Measurements from ENCODE around the gene ABHD12.

ABHD12 gene

DNA sequence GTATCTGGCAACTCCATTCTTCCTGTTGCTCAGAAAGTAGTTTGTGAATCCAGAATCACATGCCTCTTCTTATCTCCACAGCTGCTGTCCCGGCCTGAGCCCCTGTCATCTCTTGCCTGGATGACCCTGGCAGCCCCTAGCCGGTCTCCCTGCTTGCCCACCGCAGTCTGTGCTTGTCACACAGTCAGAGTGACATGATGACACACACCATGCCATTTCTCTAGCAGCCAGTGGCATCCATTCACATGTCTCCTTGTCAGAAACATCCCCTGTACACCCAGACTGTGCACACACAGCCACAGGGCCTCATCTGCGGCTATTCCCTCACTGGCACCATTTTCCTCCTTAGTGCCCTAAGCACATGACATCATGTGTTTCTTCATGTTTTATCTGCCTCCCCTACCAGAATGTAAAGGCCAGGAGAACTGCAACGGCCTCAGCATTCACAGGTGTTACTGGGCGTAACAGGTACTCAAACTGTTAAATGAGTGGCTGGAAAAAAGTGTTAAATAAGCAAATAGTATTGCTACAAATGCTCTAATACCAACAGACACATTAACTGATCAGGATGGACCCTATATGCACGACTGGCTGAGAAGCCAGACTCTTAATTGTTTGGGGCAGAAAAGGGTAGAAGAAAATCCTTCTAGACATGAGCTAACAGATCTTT is 9.6 kb downstream of the ABHD12 start:
- no peak for FAIRE-seq

DNA sequence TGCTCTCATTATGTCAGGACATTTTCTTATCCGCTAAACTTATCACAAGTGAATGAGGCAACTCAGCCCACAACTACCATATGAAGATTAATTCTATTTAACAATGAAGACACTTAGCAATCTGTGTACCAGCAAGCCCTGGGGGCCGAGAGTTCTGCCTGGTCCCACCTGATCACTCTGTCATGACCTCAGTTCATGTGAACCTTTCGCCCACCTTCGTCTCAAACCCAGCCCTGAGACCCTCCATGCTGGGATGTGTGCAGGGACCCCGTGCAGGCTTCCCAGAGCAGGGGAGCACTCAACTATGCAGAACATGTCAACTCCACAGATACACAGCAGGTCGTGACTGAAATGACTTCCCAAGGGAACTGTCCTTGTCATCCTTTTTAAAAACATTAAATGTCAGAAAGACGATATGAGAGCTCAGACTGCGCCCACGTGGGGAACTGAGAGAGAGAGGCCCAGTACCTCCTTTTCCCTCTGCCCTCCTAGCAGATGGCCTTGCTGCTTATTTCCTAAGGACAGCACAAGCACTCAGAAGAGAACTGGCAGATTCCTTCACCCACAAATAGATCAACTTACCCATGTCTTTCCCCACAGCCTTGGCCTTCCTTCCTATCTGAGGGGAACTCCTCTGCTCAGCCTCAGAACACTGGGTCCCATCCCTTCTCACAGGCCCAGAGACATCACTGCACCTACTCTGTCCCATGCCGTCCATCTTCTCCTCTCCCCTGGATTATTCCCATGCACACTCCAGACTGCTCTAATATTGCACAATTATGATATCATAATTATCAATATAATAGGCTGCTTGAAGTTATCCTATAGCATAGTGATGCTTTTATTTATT is 11.5 kb downstream of the ABHD12 start:
- FAIRE-seq = no peak

DNA sequence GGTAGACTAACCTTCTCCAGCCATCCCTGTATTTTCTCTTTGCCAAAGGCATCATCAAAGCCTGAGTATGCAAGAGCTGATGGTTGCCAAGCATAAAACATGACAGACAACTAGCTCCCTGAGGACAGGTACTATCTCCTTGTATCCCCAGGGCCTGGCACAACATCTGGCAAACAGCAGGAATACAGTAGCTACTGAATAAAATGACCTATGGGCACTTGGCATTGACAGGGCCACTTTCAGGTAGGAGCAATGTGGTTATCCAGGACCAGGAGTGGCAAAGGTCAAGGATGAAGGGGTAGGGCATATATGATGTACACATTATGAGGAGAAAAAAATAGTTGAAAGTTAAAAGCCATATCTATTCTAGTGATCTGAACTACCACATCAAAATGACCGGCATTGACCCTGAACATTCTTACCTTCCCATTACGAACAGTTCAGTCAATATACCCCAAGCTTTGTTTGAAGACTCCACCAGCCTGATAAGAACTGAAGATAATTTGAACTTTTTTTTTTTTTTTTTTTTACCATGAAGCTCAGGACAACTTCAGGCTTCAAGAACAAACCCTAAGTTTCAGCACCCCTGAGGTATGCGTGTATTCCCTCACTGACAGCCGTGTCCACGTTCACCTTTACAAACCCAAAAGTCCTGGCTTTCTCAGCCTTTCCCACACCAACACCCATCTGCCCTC is 12.3 kb downstream of the ABHD12 start:
- FAIRE-seq = no peak

DNA sequence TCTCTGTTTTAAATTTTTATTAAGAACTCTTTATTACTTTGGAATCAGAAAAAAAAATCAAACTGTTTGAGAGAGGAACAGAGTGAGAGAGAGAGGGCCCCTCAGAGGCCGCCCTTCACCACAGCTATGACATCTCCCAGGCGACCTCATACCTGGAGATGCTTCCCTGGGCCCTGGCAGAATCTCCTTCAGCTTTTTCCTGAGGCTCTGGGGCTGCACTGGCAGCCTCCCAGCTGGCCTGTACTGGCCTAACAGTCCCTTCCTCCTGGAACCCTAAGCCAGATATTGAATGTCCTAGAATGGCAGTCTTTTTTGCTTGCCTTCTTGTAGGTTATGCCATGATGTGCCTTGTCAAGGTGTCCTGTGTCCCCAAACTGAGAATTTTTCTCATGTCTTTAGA is 13.7 kb downstream of the ABHD12 start:
- FAIRE-seq = no peak

DNA sequence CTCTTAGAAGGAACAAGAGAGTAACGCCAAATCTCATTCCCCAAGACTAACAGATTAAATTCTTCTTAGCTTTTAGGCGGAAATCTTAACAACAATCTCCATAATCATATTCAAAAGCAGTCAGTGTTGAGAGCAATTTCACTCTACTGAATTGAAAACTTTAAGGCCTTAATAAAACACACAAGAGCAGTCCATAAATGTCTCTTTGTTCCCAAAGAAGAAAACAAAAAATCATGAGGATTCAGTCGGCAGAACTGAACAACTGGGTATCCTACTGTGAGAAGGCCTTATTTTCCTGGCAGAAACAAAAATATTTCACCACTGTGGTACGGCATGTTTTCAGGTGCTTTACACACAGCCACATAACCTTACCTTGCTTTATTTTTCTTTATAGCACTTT is 14.4 kb downstream of the ABHD12 start:
- no peak for FAIRE-seq

DNA sequence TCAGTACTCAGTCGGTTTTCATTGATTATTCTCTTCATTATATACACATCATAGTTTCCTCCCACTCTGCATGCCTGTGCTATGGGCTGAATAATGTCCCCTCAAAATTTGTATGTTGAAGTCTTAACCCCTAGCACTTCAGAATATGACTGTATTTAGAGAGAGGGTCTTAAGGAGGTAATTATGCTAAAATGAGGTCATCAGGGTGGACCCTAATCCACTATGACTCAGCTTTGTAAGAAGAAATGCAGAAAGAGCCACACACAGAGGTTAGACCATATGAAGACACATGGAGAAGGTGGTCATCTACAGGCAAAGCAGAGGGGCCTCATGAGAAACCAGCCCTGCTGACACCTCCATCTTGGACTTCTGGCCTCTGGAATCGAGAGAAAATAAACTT is 15.8 kb downstream of the ABHD12 start:
- no peak for FAIRE-seq

DNA sequence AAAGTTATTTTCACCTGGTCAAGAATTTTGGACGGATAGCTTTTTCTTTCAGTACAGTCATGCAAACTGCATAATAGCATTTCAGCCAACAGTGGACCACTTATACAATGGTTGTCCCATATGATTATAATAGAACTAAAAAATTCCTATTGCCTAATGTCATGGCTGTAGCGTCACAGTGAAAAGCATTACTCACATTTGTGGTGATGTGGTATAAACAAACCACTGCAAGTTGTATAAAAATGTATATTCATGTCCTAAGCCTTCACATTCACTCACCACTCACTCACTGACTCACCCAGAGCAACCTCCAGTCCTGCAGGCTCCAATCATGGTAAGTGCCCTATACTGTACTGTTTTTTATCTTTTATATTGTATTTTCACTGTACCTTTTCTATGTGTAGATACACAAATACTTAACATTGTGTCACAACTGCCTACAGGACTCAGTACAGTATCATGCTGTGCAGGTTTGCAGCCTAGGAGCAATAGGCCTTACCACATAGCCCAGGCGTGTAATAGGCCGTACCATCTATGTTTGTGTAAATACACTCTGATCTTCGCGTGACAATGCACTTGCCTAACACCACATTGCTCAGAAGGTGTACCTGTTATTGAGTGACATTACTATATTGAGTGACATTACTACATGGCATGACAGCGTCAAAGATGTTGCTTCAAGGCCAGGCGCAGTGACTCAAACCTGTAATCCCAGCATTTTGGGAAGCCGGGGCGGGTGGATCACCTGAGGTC is 17.9 kb downstream of the ABHD12 start:
- FAIRE-seq = no peak

DNA sequence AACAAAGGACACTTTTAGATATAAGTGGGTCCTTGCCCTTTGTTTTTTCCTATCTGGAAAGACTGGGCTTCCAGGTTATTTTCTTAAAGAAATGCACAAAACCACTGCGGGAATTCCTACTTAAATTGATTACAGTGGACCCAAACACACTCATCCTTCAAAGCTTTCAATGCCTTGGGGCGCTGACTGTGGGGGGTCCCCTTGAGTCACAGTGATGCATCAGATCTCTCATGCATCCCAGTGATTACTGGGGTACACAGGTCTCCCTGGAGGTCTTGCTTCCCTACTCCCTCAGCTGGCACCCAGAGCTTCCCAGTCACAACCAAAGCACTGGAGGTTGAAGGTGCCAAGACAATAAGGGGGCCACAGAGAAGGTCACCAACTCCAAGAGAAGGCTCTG is 20.7 kb downstream of the ABHD12 start:
- FAIRE-seq = no peak

DNA sequence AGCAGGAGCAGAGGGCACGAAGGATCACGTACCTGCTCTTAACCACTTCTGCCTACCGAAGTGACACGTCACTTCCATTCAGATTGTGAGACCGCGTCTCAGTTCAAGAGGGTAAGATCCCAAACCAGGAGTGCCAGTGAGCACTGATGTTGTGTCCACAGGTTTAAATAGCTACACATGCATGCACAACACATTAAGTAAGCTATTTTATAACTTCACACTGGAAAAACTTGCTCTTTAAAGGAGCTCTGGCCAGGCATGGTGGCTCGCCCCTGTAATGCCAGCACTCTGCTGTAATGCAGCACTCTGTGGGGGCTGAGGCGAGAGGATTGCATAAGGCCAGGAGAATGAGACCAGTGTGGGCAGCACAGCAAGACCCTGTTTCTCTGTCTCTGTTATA is 21.1 kb downstream of the ABHD12 start:
- no peak for FAIRE-seq

DNA sequence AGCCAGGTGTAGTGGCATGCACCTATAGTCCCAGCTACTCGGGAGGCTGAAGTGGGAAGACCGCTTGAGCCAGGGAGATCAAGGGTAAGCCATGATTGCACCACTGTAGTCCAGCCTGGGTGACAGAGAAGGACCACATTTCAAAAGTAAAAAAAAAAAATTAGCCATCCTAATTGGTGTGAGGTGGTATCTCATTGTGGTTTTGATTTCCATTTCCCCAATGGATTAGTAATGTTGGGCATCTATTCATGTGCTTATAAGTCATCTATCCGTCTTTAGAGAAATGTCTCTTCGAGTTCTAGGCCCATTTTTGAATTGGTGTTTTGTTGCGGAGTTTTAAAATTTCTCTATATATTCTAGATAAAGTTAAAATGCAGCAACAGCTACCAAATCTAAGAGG is 21.7 kb downstream of the ABHD12 start:
- FAIRE-seq = no peak

DNA sequence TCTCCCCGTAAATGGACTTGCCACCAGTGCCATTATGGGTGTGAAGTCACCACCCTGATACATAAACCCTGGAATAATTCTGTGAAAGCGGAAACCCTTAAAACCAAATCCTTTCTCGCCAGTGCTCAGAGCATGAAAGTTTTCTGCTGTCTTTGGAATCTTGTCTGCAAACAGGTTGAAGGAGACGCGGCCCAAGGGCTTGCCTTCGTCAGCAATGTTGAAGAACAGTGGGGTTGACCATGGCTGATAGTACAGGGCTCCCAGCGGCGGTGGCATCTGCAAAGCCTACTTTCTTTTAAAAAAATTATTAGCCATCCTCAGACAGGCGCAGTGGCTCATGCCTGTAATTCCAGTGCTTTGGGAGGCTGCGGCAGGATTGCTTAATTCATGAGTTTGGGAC is 22.1 kb downstream of the ABHD12 start:
- no peak for FAIRE-seq

DNA sequence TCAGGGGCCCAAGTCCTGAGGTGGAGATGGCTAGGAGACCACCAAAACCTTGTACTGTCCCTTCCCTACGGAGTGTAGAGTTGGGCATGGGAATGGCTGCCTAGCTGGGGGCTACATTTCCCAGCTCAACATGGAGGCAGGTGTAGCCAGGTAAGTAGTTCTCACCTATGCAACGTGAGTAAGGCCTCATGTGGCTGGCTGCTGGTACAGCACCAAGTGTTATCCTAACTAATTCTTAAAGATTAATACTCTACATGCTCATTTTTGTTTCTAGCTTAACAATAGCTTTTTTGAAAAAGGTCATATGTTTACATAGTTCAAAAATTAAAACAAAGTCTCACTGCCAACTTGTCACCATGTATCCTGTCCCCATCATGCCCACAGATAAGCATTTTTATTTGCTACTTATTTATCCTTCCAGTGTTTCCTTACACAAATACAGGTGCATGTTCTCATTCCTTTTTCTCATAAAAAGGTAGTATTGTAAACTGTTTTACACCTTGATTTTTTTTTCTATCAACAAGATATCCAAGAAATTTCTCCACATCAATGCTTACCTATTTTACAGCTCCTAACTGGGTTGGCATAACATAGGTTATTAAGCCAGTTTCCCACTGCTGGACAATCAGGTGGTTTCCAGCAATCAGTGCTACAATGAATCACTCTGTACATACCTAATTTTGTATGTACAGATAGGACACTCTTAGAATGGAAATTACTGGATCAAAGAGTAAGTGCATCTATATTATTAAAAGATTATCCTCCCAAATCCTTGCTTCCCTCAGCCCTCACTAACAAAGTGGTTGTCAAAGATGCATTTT is 25.5 kb downstream of the ABHD12 start:
- no peak for FAIRE-seq

DNA sequence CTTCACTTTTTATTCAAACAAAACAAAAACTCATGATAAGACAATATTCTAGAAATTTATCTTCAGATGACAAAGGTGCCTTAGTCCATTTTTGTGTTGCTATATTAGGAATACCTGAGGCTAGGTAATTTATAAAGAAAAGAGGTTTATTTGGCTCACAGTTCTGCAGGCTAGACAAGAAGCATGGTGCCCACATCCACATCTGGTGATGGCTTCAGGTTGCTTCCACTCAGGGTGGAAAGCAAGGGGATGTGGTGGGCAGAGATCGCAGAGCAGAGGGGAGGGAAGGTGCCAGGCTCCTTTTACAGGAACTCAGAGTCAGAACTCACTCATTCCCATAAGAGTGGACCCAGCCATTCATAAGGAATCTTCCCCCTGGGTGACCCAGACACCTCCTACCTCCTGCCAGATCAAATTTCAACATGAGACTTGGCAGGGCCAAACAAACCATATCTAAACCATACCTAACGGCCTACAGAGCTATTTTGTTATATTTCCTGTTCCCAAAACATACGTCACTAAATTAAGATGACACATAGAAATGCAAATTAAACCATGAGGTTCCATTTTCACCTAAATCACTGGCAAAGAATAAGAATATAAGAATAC is 26.4 kb downstream of the ABHD12 start:
- FAIRE-seq = no peak

DNA sequence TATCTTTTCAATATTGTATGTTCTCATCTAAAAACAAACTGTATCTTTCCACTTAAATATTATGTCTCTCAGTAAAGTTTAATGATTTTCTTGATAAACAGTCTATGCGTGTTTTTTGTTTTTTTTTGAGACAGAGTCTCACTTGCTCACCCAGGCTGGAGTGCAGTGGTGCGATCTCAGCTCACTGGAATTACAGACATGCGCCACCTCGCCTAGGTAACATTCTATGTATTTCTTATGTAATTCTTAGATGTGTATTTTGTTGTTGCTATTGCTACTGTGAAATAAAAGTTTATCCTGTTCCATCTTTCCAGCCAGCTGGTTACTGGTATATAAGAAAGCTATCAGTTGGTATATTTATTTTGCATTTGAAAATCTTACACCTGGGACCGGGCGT is 29.4 kb downstream of the ABHD12 start:
- no peak for FAIRE-seq

DNA sequence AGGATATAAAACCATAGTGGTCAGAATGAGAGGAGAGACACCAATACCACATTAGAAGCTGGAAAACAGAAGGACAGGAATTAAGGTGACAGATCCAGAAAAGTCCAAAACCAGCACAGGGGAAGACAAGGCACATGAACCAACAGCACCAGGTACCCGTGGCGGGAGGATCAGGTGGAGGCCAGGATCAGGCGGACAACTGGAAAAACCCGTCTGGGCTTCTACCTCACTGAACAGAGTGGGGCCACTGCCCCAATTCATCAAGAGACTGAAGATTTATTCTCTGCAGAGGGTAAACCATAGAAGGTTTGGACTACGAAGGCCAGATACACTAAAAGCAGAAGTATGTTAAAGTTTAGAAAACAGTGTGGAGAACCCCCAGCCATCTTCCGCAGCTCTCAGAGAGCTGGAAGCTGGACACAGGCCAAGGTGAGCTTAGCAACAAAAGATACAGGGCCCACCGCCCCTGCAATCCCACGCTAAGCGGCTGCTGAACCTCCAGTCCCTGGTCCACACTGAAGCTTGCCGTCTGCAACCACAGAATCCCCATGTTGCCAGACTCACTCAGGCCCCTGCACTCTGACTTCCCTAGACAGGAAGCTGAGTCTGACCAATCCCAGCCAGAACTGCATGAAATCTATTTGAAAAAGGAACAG is 29.9 kb downstream of the ABHD12 start:
- no peak for FAIRE-seq

DNA sequence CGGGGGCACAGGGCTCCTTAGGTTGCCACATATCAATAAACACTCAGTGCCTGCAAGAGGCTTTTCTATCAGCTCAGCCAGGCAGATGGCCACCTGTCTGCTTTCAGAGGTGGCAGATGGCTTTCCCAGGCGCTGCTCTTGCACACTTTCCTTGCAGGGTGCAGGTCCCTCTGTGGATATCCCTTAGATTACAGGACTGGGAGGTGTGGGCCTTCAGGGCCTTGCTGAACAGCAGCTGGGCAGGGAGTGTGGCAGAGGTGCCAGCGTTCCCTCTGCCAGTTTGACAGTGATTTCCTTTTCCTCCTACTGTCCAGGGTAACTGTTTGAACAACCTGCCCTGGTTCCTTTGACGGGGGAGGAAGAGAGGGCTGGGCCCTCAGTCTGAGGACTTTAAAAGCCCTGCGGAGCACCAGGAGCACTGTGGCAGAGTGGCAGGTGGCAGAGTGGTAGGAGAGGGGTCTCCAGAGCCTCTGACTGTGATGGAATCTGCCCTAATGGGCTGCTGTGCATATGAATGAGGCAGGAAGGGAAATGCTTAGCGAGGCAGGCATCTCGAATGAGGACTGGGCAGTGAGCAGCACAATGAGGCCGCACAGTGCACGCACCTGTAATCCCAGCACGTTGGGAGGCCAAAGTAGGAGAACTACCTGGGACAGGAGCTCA is 34.2 kb downstream of the ABHD12 start:
- FAIRE-seq = no peak

DNA sequence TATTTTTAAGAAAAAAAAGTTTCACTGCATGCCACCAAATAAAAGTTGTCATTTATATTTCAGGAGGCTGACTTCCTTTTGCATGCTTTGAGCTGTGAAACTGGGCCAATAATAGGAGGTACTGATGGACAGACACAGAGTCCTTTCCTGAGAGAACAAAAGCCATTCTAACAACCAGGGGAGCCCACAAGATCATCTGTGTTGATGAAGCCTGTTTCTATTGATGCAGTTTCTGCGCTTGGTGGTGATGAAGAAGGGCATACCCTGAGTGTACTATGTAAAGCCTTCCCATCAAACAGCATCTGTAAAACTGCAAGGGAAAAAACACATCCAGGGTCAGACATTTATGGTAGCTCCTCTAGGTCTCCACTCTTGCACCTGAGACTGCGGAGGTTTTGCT is 34.8 kb downstream of the ABHD12 start:
- no peak for FAIRE-seq

DNA sequence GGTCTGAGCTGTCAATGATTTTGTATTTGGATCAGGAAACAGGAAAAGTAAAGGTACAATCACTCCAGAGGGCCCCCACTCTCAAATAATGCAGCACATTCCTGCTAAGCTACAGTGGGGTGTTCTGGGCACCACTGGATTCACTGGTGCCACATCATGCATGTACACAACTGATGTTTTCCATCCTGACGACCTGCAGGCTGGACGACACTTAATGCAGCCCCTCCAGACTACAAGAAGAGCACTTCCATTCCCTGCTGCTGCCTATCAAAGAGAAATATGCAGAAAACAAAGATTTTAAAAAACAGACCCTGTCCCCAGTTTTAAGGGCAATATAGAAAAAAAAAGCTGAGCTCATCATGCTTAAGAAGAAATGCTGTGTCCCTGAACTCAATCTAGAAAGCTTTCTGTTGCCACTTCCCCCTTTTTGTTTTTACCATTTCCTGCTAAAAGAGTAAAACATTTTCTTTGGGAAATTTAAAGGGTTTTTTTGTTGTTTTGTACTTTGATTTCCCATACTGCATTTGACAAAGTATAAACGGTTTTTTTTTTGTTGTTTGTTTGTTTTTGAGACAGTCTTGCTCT is 35.5 kb downstream of the ABHD12 start:
- FAIRE-seq = no peak

DNA sequence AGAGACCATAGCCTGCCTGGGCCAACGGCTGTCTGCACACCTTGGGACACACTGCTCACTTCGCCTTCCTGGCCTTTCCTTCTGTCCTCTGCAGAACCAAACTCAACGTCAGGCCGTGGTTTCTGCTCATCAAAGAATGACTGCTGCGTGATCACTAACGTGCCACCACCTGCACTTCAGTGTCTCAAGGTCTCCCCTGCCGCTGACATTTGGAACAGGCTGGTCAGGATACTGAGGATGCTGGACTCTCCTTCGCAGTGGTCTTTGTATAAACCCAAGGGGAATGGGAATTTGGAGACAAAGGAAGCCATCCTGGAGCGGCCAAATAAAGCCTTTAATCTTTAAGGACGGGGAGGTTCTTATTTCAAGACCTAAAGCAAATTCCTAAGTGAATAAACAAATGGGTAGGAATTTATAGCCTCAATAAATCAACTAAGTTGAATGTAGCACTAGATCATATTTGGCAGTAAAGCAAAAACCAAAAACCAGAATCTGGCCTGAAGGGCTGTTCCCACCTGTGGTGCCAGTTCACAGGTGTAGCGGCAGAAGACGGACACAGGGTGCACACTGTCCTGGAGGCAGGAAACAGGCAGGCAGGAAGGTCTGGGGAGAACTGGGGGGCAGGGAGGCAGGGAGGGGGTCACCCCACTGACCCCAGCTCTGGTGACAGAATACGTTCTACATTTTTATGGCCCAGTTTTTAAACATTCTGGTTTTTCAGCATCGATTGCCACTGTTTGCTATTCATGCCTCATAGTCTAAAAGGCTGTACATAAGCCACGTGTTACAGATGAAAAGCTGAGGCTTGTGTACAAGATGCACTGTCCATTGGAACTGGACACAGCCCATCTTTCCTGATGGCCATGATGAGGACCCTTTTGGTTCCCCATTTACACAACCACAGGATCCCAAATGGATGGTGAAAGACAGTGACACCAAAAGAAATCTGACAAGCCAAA is 36.6 kb downstream of the ABHD12 start:
- no peak for FAIRE-seq
